B cell (primary cell): ENCODE data around the gene RELB.

Experiments used
- CTCF ChIP-seq: fragments of 200-600 bp; IDR thresholded peaks from one replicate; pipeline ENCODE4 v1.8.0; 2022; ENCODE audit warnings: antibody characterized with exemption, mild to moderate bottlenecking
- EZH2 ChIP-seq: IDR thresholded peaks from 2 replicates; pipeline ENCODE4 v1.6.1; 2012; ENCODE audit warnings: borderline replicate concordance, low read depth, mild to moderate bottlenecking, moderate library complexity, low read length; ENCODE audit not compliant: insufficient read depth, poor library complexity, severe bottlenecking

- TF ChIP-seq CTCF (no peak), EZH2 (no peak)
These were observed 29.6 kb downstream of the RELB start for GRCh38 chr19:45030825-45031224.
